NT2/D1 (cell line): Measurements from ENCODE around the gene FAM83B.

ENCODE experiments used
- SUZ12 ChIP-seq: IDR thresholded peaks from 2 replicates; pipeline ENCODE4 v1.6.1; 2011; ENCODE audit not compliant: insufficient read length, insufficient read depth; ENCODE audit errors: extremely low read depth
- YY1 ChIP-seq: IDR thresholded peaks from 2 replicates; pipeline ENCODE4 v1.6.1; 2011; ENCODE audit not compliant: insufficient read length, insufficient read depth
- ZNF274 ChIP-seq: IDR thresholded peaks from 2 replicates; pipeline ENCODE4 v1.6.1; 2011; ENCODE audit warnings: mild to moderate bottlenecking, low read depth, low read length

GRCh38 chr6:54971825-54972224, 125.3 kb downstream of the FAM83B start:
- no peak for TF ChIP-seq YY1
- TF ChIP-seq SUZ12: no peak
- no peak for TF ChIP-seq ZNF274
